GM12878 (cell line): ENCODE results near the gene MRPL27. TPM values are rescaled to one million over a fixed set of nuclear protein-coding genes. Genes with fewer than 3 reads are reported as not detected.
A peak's percentile ranks its signal among the peaks of the same experiment; 100 is the strongest.

Source experiments
- ATAC-seq: fragments of 200-7000 bp; cut with Tn5 transposase; 3 replicates; pipeline ENCODE4 v1.9.1; 2020; ENCODE audit warnings: mild to moderate bottlenecking, moderate library complexity
- BruUV-seq: library from RNA; stranded (reverse); fragments of 400-500 nt; replicated peaks from 2 replicates; lab custom pipeline; 2021; lab: Mats Ljungman, UMichigan
- CTCF ChIA-PET: fragments of 300-600 bp; sonication (Branson Sonifier 250); formaldehyde crosslinking; extraction: SDS; loops from one replicate; lab custom pipeline; 2021; ENCODE audit warnings: inconsistent platforms; lab: Yijun Ruan, JAX
- POLR2A ChIA-PET: fragments of 350-600 bp; formaldehyde crosslinking; extraction: SDS; loops from one replicate; lab custom pipeline; 2021; ENCODE audit warnings: inconsistent platforms; lab: Charles Lee
- RAD21 ChIA-PET: fragments of 300-600 bp; sonication (Branson Sonifier 250); formaldehyde crosslinking; loops from one replicate; lab custom pipeline; 2023; ENCODE audit warnings: antibody characterized with exemption; ENCODE audit not compliant: unreplicated experiment; lab: Charles Lee
- SMC1A ChIA-PET: fragments of 300-600 bp; sonication (Branson Sonifier 250); formaldehyde crosslinking; loops from one replicate; lab custom pipeline; 2023; ENCODE audit not compliant: unreplicated experiment, uncharacterized antibody; lab: Charles Lee
- DNase-seq: peaks from one replicate; pipeline ENCODE4 v3.0.0-alpha.2; 2011; ENCODE audit warnings: low read depth, low spot score
- FAIRE-seq: peaks from 3 replicates; lab custom pipeline; 2011; peaks lifted over from hg19 to GRCh38; lab: Jason Lieb, UNC
- H2AFZ ChIP-seq: 2 replicates; pipeline ENCODE4 v1.6.0; 2011; ENCODE audit warnings: low read depth, low read length, control low read depth; ENCODE audit not compliant: control insufficient read depth
- H3K27ac ChIP-seq: 2 replicates; pipeline ENCODE4 v1.5.1; 2011; ENCODE audit warnings: control low read depth; ENCODE audit not compliant: control insufficient read depth, insufficient read depth
- H3K27me3 ChIP-seq, 2 experiments: replicated peaks in 1 of 2; 2 replicates each; pipeline versions ENCODE4 v1.6.0 to v1.6.1; 2011; ENCODE audit warnings: low read length in 1 of 2; ENCODE audit not compliant: control insufficient read depth in 2 of 2, insufficient read depth in 2 of 2
- H3K36me3 ChIP-seq, 2 experiments: 2 replicates each; pipeline ENCODE4 v1.5.1; 2011; ENCODE audit warnings: low read length in 1 of 2; ENCODE audit not compliant: control insufficient read depth in 2 of 2, insufficient read depth in 2 of 2
- H3K4me1 ChIP-seq: 2 replicates; pipeline ENCODE4 v1.6.1; 2011; ENCODE audit warnings: mild to moderate bottlenecking, low read length, moderate library complexity, mixed read lengths; ENCODE audit not compliant: control insufficient read depth, insufficient read depth
- H3K4me2 ChIP-seq: 2 replicates; pipeline ENCODE4 v1.6.0; 2011; ENCODE audit warnings: control low read depth; ENCODE audit not compliant: control insufficient read depth, insufficient read depth
- H3K4me3 ChIP-seq: fragments of 200-600 bp; sonication (generic); 2 replicates; pipeline ENCODE4 v1.5.1; 2016
- H3K79me2 ChIP-seq: 2 replicates; pipeline ENCODE4 v1.6.0; 2011; ENCODE audit warnings: low read length; ENCODE audit not compliant: control insufficient read depth, insufficient read depth
- H3K9ac ChIP-seq: 2 replicates; pipeline ENCODE4 v1.8.0; 2011; ENCODE audit warnings: low read length, control low read depth, mixed read lengths; ENCODE audit not compliant: control insufficient read depth, insufficient read depth
- H3K9me3 ChIP-seq: replicated peaks from 3 replicates; pipeline ENCODE4 v1.5.1; 2011; ENCODE audit warnings: mild to moderate bottlenecking, low read length; ENCODE audit not compliant: control insufficient read depth, insufficient read depth
- H4K20me1 ChIP-seq: 2 replicates; pipeline ENCODE4 v1.6.0; 2011; ENCODE audit not compliant: control insufficient read depth, insufficient read depth
- ATF2 ChIP-seq: IDR thresholded peaks from 2 replicates; pipeline ENCODE4 v1.6.1; 2012; ENCODE audit warnings: low read length, inconsistent platforms
- GATAD2B ChIP-seq: fragments of 450-650 bp; conservative IDR thresholded peaks from 2 replicates; pipeline ENCODE4 v1.6.1; 2017; ENCODE audit warnings: low read depth, mild to moderate bottlenecking, moderate library complexity
- IRF5 ChIP-seq: fragments of 450-650 bp; IDR thresholded peaks from 2 replicates; pipeline ENCODE4 v1.6.1; 2017; ENCODE audit warnings: borderline replicate concordance
- JUNB ChIP-seq: IDR thresholded peaks from 2 replicates; pipeline ENCODE4 v1.6.1; 2016; ENCODE audit warnings: antibody characterized with exemption, mild to moderate bottlenecking
- MAX ChIP-seq: IDR thresholded peaks from 2 replicates; pipeline ENCODE4 v1.6.1; 2012; ENCODE audit warnings: low read depth, low read length, improper control_type of control experiment
- POLR2A ChIP-seq: IDR thresholded peaks from 2 replicates; pipeline ENCODE4 v1.6.1; 2011; ENCODE audit warnings: low read depth, mild to moderate bottlenecking, low read length
- POLR2AphosphoS5 ChIP-seq: IDR thresholded peaks from 2 replicates; pipeline ENCODE4 v1.6.1; 2011; ENCODE audit warnings: mild to moderate bottlenecking, low read length, inconsistent platforms
- PRDM15 ChIP-seq: fragments of 450-650 bp; formaldehyde crosslinking; IDR thresholded peaks from 2 replicates; pipeline ENCODE4 v1.4.0; 2020; ENCODE audit warnings: mild to moderate bottlenecking, moderate library complexity
- SREBF1 ChIP-seq: IDR thresholded peaks from 2 replicates; pipeline ENCODE4 v1.6.1; 2012; ENCODE audit warnings: mild to moderate bottlenecking, low read length
- SUPT20H ChIP-seq: IDR thresholded peaks from 2 replicates; pipeline ENCODE4 v1.6.1; 2011; ENCODE audit warnings: low read depth, mild to moderate bottlenecking, low read length, moderate library complexity, borderline replicate concordance; ENCODE audit not compliant: control insufficient read depth
- WGBS: methylation state at CpG from one replicate; pipeline ENCODE4 v1.1.6; 2016; ENCODE audit warnings: low lambda C conversion rate; ENCODE audit not compliant: insufficient replicate concordance, insufficient coverage; ENCODE audit errors: missing lambda C conversion rate; 5-methylcytosine and 5-hydroxymethylcytosine counted together
- in situ Hi-C: fragments of 300-500 bp; cut with MboI; formaldehyde crosslinking; loops from 9 replicates; pipeline ENCODE4 v1.14.3; 2018; ENCODE audit warnings: mixed read lengths
- intact Hi-C: fragments of 100-400 bp; cut with micrococcal nuclease; formaldehyde crosslinking; loops from one replicate; pipeline ENCODE4 v1.14.2; 2022; ENCODE audit not compliant: unreplicated experiment
- polyA plus RNA-seq, 11 experiments: library from polyadenylated mRNA; depleted of rRNA in 4 of 11; unstranded in 6 of 11; stranded (reverse) in 5 of 11; fragments of >200 nt; fragmentation: Nextera tagmentation in 4 of 11; fragmentation: Illumina TruSeq in 1 of 11; extraction: Ambion mirVana in 4 of 11; extraction: Trizol in 1 of 11; gene quantifications; 1 replicate in 1 of 11; 2 replicates in 10 of 11; pipeline versions ENCODE4 v1.2.1 to v1.2.3, GENCODE V29; 2011 to 2016; ENCODE audit warnings: inconsistent platforms in 2 of 11, missing spikeins in 2 of 11, low read depth in 1 of 11
- total RNA-seq, 4 experiments: library from RNA; depleted of rRNA in 3 of 4; stranded (reverse); fragments of >200 nt in 3 of 4; fragmentation: Illumina TruSeq in 1 of 4; extraction: Trizol in 1 of 4; gene quantifications; 2 replicates each; pipeline versions ENCODE4 v1.2.1 to v1.2.3, GENCODE V29; 2013 to 2021

MRPL27 gene
- total and polyA plus RNA-seq, 10 of the 15 experiments (the other 5 are each of a cell fraction or from before 2014, with no cell fraction given) = 83.0 to 390 (median 131) TPM

- ChIA-PET POLR2A (interaction anchor here (0.6 kb wide), 3 partner anchors 11 to 306 kb away, joined by 3 to 5 read pairs (median 3); no protein-coding TSS in a partner anchor), SMC1A (interaction anchor here (0.9 to 3.2 kb wide), 3 partner anchors 11 to 101 kb away, joined by 3 to 16 read pairs (median 11); no protein-coding TSS in a partner anchor), RAD21 (interaction anchor here (1.5 kb wide), 1 partner anchor 29 kb away, joined by 3 read pairs; no protein-coding TSS in a partner anchor), CTCF (interaction anchor here (0.7 to 2.4 kb wide), 5 partner anchors 19 to 193 kb away, joined by 3 to 12 read pairs (median 6); partner anchors contain the start of genes EME1 and MRPL27)
- TF ChIP-seq SUPT20H (no peak), POLR2A (0 out of 2 replicates have a peak, but pooled peaks have one; percentile 2), POLR2AphosphoS5 (peak; percentile 34; the same call in 1 of the 2 replicates)
- Histone ChIP-seq H3K4me2 (no peak overlapping the region), H3K36me3 (peaks cover 26 to 38% of the 10 kb centered on the region in 2 experiments), H4K20me1 (no peaks in the 10 kb centered on the region), H3K4me1 (peaks cover 14% of the 10 kb centered on the region), H3K9ac (no peak overlapping the region), H3K4me3 (no peak overlapping the region), H3K79me2 (peaks cover 37% of the 10 kb centered on the region), H3K9me3 (no peaks in the 10 kb centered on the region), H3K27me3 (no peaks in the 10 kb centered on the region), H2AFZ (no peak overlapping the region), H3K27ac (no peak overlapping the region)
- DNase-seq = no peak
- no TSS peak for BruUV-seq
- ATAC-seq = no peak
- 82% methylated on average over 6 of the region's 6 CpGs for WGBS
- in situ Hi-C loops (no loop called here), intact Hi-C loops (no loop called here)
- FAIRE-seq = no peak
Observed at GRCh38 chr17:50392621-50393020, 19.6 kb upstream of the MRPL27 start.

- WGBS = 98% methylated on average over 6 of the region's 6 CpGs
- FAIRE-seq (no peak), ATAC-seq (no peak), DNase-seq (no peak)
- Histone ChIP-seq H3K4me3 (no peak overlapping the region), H3K79me2 (peaks cover 6% of the 10 kb centered on the region), H4K20me1 (no peaks in the 10 kb centered on the region), H2AFZ (no peak overlapping the region), H3K27ac (no peak overlapping the region), H3K9ac (no peak overlapping the region), H3K36me3 (peaks cover 36 to 58% of the 10 kb centered on the region in 2 experiments), H3K4me2 (no peak overlapping the region), H3K4me1 (peaks cover 13% of the 10 kb centered on the region), H3K27me3 (no peaks in the 10 kb centered on the region), H3K9me3 (no peaks in the 10 kb centered on the region)
- ChIA-PET SMC1A (no interaction called here), CTCF (interaction anchor here (1.5 to 2.2 kb wide), 3 partner anchors 27 to 90 kb away, joined by 4 to 18 read pairs (median 5); no protein-coding TSS in a partner anchor), RAD21 (interaction anchor here (1.9 kb wide), 1 partner anchor 16 kb away, joined by 7 read pairs; no protein-coding TSS in a partner anchor), POLR2A (interaction anchor here (0.6 to 1.6 kb wide), 3 partner anchors 16 to 27 kb away, joined by 3 to 7 read pairs (median 3); no protein-coding TSS in a partner anchor)
- in situ Hi-C loops (no loop called here), intact Hi-C loops (no loop called here)
- no TSS peak for BruUV-seq
- TF ChIP-seq JUNB = no peak
- no peak for TF ChIP-seq ATF2
- TF ChIP-seq SREBF1 = no peak
- no peak for TF ChIP-seq PRDM15
- no peak for TF ChIP-seq MAX
- TF ChIP-seq GATAD2B = no peak
- TF ChIP-seq IRF5 = no peak
Observed at GRCh38 chr17:50389534-50389933, 16.6 kb upstream of the MRPL27 start.
